AG04450 (cell line): ENCODE data around the gene ZNF627. TPM values are rescaled to one million over a fixed set of nuclear protein-coding genes. Genes with fewer than 3 reads are reported as not detected.

Source experiments
- CTCF ChIA-PET: fragments of 300-600, 350-600 bp; formaldehyde crosslinking; extraction: SDS; loops from one replicate; lab custom pipeline; 2022; ENCODE audit warnings: antibody characterized with exemption, inconsistent platforms; lab: Charles Lee
- POLR2A ChIA-PET: fragments of 350-600 bp; formaldehyde crosslinking; extraction: SDS; loops from one replicate; lab custom pipeline; 2021; ENCODE audit warnings: antibody characterized with exemption, inconsistent platforms; lab: Yijun Ruan, JAX
- DNase-seq: peaks from one replicate; pipeline ENCODE4 v3.0.0-alpha.2; 2011; ENCODE audit warnings: low read depth, low spot score
- H3K27ac ChIP-seq: one replicate; pipeline ENCODE4 v1.5.1; 2012; ENCODE audit warnings: low read depth, low read length, control low read depth
- H3K27me3 ChIP-seq: one replicate; pipeline ENCODE4 v1.6.0; 2012; ENCODE audit warnings: low read length; ENCODE audit not compliant: control insufficient read depth, insufficient read depth
- H3K4me3 ChIP-seq: 2 replicates; pipeline ENCODE4 v1.5.1; 2011; ENCODE audit warnings: mild to moderate bottlenecking, low read depth, low read length, control low read depth
- H3K9me3 ChIP-seq: 2 replicates; pipeline ENCODE4 v1.5.1; 2012; ENCODE audit warnings: low read length; ENCODE audit not compliant: control insufficient read depth, insufficient read depth
- polyA plus RNA-seq: library from polyadenylated mRNA; depleted of rRNA; stranded (reverse); fragments of >200 nt; gene quantifications from 2 replicates; pipeline ENCODE4 v1.2.3, GENCODE V29; 2011; rRNA removed
- TF ChIP-seq, protein P1 (sequence below): IDR thresholded peaks from 2 replicates; pipeline ENCODE4 v1.5.1; 2011; ENCODE audit warnings: low read depth, low read length, control low read depth, inconsistent platforms

The ZNF627 gene
- polyA plus RNA-seq, 1 experiment: 20.2 TPM

DNA sequence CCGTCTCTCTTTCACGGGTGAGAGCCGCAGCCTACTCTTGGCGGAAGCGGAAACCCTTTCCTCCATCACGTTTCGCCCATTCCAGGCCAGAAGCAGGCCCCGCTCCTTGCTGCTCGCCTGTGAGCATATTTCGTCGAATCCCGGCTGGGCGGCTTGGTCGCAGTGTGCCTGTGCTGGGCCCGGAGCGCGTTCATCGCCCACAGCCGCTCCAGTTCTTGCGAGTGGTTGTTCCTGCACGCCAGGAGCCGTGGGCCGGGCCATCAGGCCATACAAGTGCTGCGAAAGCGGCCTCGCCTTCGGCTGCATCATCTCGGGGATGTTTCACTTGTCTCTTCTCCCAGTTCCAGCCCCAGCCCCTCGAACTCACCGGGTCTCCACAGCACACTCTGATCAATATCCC lies 65.0 kb downstream of the ZNF627 start:
- DNase-seq: no peak
- Histone ChIP-seq H3K27me3 (no peaks in the 10 kb centered on the region), H3K9me3 (peaks cover 6% of the 10 kb centered on the region; the same call in 1 of the 2 replicates), H3K4me3 (no peak overlapping the region), H3K27ac (no peak overlapping the region)
- POLR2A ChIA-PET: no interaction called here
- CTCF ChIA-PET: interaction anchor here (1.1 kb wide), 1 partner anchor 11 kb away, joined by 5 read pairs; no protein-coding TSS in a partner anchor
- TF ChIP-seq, protein P1, sequence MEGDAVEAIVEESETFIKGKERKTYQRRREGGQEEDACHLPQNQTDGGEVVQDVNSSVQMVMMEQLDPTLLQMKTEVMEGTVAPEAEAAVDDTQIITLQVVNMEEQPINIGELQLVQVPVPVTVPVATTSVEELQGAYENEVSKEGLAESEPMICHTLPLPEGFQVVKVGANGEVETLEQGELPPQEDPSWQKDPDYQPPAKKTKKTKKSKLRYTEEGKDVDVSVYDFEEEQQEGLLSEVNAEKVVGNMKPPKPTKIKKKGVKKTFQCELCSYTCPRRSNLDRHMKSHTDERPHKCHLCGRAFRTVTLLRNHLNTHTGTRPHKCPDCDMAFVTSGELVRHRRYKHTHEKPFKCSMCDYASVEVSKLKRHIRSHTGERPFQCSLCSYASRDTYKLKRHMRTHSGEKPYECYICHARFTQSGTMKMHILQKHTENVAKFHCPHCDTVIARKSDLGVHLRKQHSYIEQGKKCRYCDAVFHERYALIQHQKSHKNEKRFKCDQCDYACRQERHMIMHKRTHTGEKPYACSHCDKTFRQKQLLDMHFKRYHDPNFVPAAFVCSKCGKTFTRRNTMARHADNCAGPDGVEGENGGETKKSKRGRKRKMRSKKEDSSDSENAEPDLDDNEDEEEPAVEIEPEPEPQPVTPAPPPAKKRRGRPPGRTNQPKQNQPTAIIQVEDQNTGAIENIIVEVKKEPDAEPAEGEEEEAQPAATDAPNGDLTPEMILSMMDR: no peak

DNA sequence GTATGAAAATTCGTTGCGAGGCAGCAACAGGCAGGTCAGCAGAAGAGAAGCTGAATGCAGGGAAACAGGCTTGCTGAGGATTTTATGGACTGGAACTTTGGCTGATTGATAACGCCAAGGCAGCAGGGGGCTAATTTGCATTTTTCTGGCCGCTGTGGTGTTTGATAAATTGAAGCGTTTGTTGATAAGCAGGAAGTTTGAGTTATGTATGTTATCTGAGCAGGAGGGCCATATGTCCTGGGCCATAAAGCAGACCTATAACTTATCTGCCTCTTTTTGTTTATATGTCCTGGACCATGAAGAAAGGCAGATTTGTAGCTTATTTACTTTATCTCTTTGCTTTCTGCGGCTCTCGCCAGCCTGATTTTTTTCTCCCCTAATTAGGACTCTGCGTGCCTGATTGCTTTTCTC lies 65.9 kb downstream of the ZNF627 start:
- TF ChIP-seq, protein P1: no peak
- Histone ChIP-seq H3K27ac (no peak overlapping the region), H3K9me3 (peaks cover 6% of the 10 kb centered on the region; the same call in 1 of the 2 replicates), H3K27me3 (no peaks in the 10 kb centered on the region), H3K4me3 (no peak overlapping the region)
- no peak for DNase-seq
- POLR2A ChIA-PET: no interaction called here
- CTCF ChIA-PET: interaction anchor here (1.1 kb wide), 1 partner anchor 10 kb away, joined by 5 read pairs; no protein-coding TSS in a partner anchor

Other genes starting within 250 kb of the ZNF627 start
- gene PLPPR2, start 242.1 kb upstream of the ZNF627 start, polyA plus RNA-seq: 13.8 and 18.5 TPM in 2 replicates
- gene SWSAP1, start 222.8 kb upstream of the ZNF627 start, polyA plus RNA-seq: 0.88 and 0.89 TPM in 2 replicates
- gene EPOR, start 213.2 kb upstream of the ZNF627 start, polyA plus RNA-seq: 3.8 and 4.9 TPM in 2 replicates
- gene RGL3, start 178.2 kb upstream of the ZNF627 start, polyA plus RNA-seq: 0.11 and 0.16 TPM in 2 replicates
- 0.09 and 0.21 TPM in 2 replicates for gene ODAD3, start 162.4 kb upstream of the ZNF627 start, polyA plus RNA-seq
- 125 and 165 TPM in 2 replicates for gene PRKCSH, start 161.8 kb upstream of the ZNF627 start, polyA plus RNA-seq
- gene ELAVL3, start 116.4 kb upstream of the ZNF627 start, polyA plus RNA-seq: not detected in 2 replicates
- 1.7 and 2.1 TPM in 2 replicates for gene ZNF653, start 91.6 kb upstream of the ZNF627 start, polyA plus RNA-seq
- 28.2 and 29.3 TPM in 2 replicates for gene ECSIT, start 68.3 kb upstream of the ZNF627 start, polyA plus RNA-seq
- gene CNN1, start 58.6 kb upstream of the ZNF627 start, polyA plus RNA-seq: 99.6 and 108 TPM in 2 replicates
- gene ELOF1, start 38.3 kb upstream of the ZNF627 start, polyA plus RNA-seq: 51.7 and 60.4 TPM in 2 replicates
- gene ACP5, start 19.8 kb upstream of the ZNF627 start, polyA plus RNA-seq: 3.0 and 4.0 TPM in 2 replicates
- 2.6 and 3.8 TPM in 2 replicates for gene ZNF823, start 141.5 kb downstream of the ZNF627 start, polyA plus RNA-seq
- gene ZNF441, start 169.5 kb downstream of the ZNF627 start, polyA plus RNA-seq: 4.6 and 6.3 TPM in 2 replicates
- gene ZNF491, start 201.0 kb downstream of the ZNF627 start, polyA plus RNA-seq: 2.1 and 2.2 TPM in 2 replicates
- gene ZNF440, start 216.8 kb downstream of the ZNF627 start, polyA plus RNA-seq: 4.9 and 6.3 TPM in 2 replicates